AG04449 (cell line): ENCODE measurements around the gene HRNR.
"Not testable (repeated sequence)": the region's sequence is repeated elsewhere in the genome, so short reads cannot be mapped to it uniquely, and the experiment has no call there.

Source experiments
- CTCF ChIA-PET: fragments of 350-600 bp; formaldehyde crosslinking; extraction: SDS; loops from one replicate; lab custom pipeline; 2021; ENCODE audit warnings: antibody characterized with exemption; lab: Yijun Ruan, JAX
- POLR2A ChIA-PET: fragments of 400-600, 350-600 bp; formaldehyde crosslinking; extraction: SDS; loops from one replicate; lab custom pipeline; 2020; ENCODE audit warnings: antibody characterized with exemption, inconsistent platforms; lab: Yijun Ruan, JAX
- DNase-seq: peaks from one replicate; pipeline ENCODE4 v3.0.0-alpha.2; 2010; ENCODE audit warnings: low read depth, low spot score
- H3K4me3 ChIP-seq: 2 replicates; pipeline ENCODE4 v1.5.1; 2011; ENCODE audit warnings: low read depth, mild to moderate bottlenecking, control low read depth, low read length
- CTCF ChIP-seq: IDR thresholded peaks from one replicate; pipeline ENCODE4 v1.5.1; 2011; ENCODE audit warnings: mild to moderate bottlenecking, moderate library complexity, low read length, control low read depth, inconsistent platforms; ENCODE audit not compliant: insufficient read depth; ENCODE audit errors: missing control alignments

The HRNR gene

GRCh38 chr1:152224093-152224492 lies at the start of gene HRNR:
Gene HRNR (minus strand): TSS chr1:152224193. CDS start chr1:152223253, 940 bp downstream.
- ChIA-PET POLR2A (no interaction called here), CTCF (interaction anchor here (1.1 kb wide), 2 partner anchors 82 to 234 kb away, joined by 3 read pairs; no protein-coding TSS in a partner anchor)
- no peak for TF ChIP-seq CTCF
- no peak for DNase-seq
- no peak within 1 kb of the TSS for H3K4me3 ChIP-seq

DNA sequence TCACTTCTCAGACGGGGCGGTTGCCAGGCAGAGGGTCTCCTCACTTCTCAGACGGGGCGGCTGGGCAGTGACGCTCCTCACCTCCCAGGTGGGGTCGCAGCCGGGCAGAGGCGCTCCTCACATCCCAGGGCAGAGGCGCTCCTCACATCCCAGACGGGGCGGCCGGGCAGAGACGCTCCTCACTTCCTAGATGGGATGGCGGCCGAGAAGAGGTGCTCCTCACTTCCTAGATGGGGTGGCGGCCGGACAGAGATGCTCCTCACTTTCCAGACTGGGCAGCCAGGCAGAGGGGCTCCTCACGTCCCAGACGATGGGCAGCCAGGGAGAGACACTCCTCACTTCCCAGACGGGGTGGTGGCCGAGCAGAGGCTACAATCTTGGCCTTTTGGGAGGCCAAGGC lies 32.4 kb upstream of the HRNR start:
- DNase-seq, POLR2A ChIA-PET, CTCF ChIA-PET, H3K4me3 ChIP-seq: not testable (repeated sequence)

- no peak for DNase-seq
- H3K4me3 ChIP-seq = no peak overlapping the region
- no peak for TF ChIP-seq CTCF
- CTCF ChIA-PET = no interaction called here
- POLR2A ChIA-PET = no interaction called here
These were observed 28.2 kb upstream of the HRNR start for GRCh38 chr1:152252157-152252556.

DNA sequence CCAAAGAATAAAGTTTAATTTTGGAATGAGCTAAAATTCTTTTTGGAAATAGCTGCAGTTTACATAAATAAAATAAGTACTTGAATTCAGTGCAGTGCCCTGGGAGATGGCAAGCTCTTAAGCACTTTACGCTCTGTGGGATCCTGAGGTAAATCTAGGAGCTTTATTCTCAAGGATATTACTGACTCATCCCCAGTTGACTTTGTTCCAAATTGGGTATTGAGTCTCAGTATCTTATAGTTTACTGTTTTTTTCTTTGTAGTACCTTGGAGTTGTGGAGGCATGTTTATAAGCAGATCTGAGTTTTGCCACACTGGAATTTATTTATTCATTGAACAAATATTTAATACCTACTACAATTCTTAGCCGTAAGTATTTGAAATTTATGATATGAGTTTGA lies 27.4 kb upstream of the HRNR start:
- ChIA-PET CTCF (no interaction called here), POLR2A (no interaction called here)
- no peak overlapping the region for H3K4me3 ChIP-seq
- no peak for TF ChIP-seq CTCF
- no peak for DNase-seq

- no peak for TF ChIP-seq CTCF
These were observed 23.3 kb upstream of the HRNR start for GRCh38 chr1:152247316-152247715.

DNA sequence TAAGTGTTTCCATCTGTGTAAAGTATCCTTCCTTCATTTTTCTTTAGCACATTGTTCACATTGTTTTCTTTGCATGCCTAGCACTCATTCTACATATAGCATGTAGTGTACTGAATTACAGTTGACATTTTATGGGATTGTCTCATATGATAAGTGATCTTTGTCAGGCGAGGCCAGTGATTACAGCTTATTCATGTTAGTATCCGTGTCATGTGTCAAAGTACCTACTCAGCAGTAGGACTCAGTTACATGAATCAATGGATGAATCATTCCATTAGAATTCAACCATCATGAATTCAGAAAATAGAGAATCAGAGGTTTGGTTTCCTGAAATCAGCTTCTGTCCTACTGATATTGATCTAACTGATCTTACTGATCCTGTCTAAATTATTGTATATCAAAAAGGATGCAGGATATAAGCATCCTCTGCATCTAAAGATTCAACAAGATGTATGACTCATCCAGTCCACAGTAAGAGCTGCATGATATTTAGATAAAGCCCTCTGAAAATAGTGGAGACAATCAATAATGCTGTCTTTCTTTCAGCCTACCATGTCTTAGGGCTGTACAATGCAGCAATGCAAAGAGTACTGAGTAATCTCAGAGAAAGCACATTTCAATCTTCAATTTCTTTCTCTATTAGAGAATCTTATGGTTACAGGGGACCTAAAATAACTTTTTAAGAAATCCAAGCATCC lies 20.7 kb upstream of the HRNR start:
- ChIA-PET POLR2A (no interaction called here), CTCF (no interaction called here)
- H3K4me3 ChIP-seq = no peak overlapping the region
- no peak for TF ChIP-seq CTCF
- DNase-seq = no peak

More at GRCh38 chr1:152247316-152247715, 23.3 kb upstream of the HRNR start:
- ChIA-PET CTCF (no interaction called here), POLR2A (no interaction called here)
- H3K4me3 ChIP-seq = no peak overlapping the region
- no peak for DNase-seq

- no peak for TF ChIP-seq CTCF
- DNase-seq = no peak
- H3K4me3 ChIP-seq = no peak overlapping the region
- ChIA-PET CTCF (no interaction called here), POLR2A (no interaction called here)
These were observed 13.1 kb upstream of the HRNR start for GRCh38 chr1:152237093-152237492.
